ENCODE results near the gene FNBP1.
A peak's percentile ranks its signal among the peaks of the same experiment; 100 is the strongest.
"Not testable (repeated sequence)": the region's sequence is repeated elsewhere in the genome, so short reads cannot be mapped to it uniquely, and the experiment has no call there.

FNBP1 gene

GRCh38 chr9:130021842-130022241 lies 21.1 kb downstream of the FNBP1 start:
- not testable (repeated sequence) for DNase-seq

DNA sequence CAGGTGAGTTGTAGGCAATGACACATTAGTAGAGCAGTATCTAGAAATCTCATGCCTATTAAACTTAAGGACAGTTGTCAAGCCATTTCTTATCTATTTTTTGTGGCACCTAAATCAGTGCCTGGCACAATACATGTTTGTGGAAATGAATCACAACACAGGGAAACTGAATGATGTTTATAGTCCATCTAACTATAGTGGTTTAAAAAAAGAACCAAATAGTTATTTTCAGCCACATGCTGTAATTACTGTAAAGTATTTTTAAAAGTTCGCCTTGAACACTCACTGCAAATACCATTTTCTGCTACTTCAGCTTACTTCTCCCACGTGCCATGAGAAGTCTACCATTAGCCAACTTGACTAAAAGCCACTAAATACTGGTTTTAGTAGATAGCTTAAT lies 21.9 kb downstream of the FNBP1 start:
- DNase-seq, result no peak

- no peak for DNase-seq
These were observed 22.4 kb downstream of the FNBP1 start for GRCh38 chr9:130020618-130021017.

GRCh38 chr9:130018265-130018664 lies 24.7 kb downstream of the FNBP1 start:
- DNase-seq, result no peak

GRCh38 chr9:130017510-130017909 lies 25.5 kb downstream of the FNBP1 start:
- not testable (repeated sequence) for DNase-seq

DNA sequence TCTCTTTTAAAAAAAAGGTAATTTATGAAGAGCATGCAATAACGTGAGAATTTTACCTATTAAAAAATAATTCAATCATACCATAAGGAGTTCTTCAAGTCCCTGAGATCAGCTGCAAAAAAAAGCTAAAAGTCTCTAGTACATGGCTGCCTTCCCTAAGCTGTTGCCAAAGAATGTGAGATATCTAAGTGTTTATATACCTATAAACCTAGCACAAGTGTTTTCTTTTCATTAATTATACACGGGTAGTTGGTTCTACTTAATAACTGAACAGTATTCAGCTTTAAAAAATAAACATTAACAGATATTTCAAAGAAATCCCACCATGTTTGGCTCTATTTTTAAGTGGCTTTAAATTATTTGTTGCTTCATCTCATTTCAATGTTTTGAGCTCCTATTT lies 25.9 kb downstream of the FNBP1 start:
- no peak for DNase-seq

DNA sequence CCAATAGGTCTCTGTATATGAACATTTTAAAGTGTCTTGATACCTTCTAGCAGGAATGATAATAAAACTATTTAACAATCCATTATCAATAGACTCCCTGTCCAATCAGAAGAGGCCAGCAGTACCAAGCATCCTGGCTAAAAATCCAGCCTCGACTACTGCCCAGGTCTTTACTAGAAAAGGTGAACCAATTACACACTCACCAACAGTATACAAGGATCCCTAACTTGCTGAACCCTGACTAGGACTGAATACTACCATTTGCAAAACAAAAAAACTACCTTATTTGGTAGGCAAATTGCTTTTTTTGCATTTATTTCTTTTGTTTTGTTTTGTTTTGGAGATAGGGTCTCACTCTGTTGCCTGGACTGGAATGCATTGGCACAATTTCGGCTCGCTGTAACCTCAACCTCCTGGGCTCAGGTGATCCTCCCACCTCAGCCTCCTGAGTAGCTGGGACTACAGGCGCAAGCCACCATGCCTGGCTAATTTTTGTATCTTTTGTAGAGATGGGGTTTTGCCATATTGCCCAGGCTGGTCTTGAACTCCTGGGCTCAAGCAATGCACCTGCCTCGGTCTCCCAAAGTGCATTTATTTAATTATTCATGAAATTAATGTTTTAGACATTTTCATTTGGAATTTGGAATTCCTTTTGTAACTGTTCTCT lies 27.5 kb downstream of the FNBP1 start:
- no peak for DNase-seq

DNA sequence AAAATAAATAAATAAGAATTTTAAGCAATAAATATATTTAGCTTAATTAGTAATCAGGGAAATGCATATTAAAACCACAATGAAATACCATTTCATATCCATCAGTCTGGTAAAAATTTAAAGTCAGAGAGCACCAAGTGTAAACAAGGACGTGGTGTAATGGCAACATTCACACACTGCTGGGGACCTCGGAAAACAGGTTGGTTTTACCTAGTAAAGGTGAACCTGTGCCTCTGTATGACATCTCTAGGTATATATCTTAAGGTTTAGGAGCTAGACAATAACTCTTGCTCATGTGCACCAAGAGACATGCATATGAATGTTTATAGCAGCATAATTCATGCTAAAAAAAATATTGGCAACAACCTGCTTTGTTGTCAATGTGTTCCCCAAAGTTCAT lies 29.7 kb downstream of the FNBP1 start:
- DNase-seq, result no peak

- no peak for DNase-seq
These were observed 32.6 kb downstream of the FNBP1 start for GRCh38 chr9:130010151-130010988.

GRCh38 chr9:130009546-130009945 lies 33.4 kb downstream of the FNBP1 start:
- DNase-seq, result not testable (repeated sequence)

- DNase-seq, result no peak
These were observed 34.5 kb downstream of the FNBP1 start for GRCh38 chr9:130008538-130008937.

GRCh38 chr9:130006952-130007351 lies 36.0 kb downstream of the FNBP1 start:
- not testable (repeated sequence) for DNase-seq

DNA sequence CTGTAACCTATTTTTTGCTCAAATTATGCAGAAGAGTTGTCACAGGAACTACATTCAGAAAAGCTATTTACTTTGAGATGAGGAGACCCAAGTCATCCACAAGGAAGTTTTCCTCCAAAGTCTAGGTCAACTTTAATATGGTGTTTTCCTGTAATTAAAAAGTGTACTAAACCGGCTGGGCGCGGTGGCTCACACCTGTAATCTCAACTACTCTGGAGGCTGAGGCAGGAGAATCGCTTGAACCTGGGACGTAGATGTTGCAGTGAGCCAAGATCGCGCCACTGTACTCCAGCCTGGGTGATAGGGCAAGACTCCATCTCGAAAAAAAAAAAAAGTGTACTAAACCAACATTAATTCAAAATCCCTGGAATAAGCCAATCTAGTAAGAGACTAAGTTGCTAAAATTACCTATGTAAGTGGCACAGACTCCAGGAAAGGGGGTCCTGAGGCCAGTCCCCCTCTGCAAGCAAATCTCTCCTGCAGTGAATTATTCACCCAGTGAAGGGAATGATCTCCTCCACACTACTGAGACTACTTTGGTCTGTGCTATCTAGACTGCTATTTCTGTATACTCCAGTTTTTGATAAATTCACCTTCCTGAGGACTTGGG lies 38.9 kb downstream of the FNBP1 start:
- DNase-seq, result no peak

GRCh38 chr9:130002320-130002719 lies 40.7 kb downstream of the FNBP1 start:
- no peak for DNase-seq

- DNase-seq, result no peak
These were observed 41.8 kb downstream of the FNBP1 start for GRCh38 chr9:130001190-130001589.

GRCh38 chr9:129999141-129999510 lies 43.9 kb downstream of the FNBP1 start:
- DNase-seq, result peak; percentile 52

DNA sequence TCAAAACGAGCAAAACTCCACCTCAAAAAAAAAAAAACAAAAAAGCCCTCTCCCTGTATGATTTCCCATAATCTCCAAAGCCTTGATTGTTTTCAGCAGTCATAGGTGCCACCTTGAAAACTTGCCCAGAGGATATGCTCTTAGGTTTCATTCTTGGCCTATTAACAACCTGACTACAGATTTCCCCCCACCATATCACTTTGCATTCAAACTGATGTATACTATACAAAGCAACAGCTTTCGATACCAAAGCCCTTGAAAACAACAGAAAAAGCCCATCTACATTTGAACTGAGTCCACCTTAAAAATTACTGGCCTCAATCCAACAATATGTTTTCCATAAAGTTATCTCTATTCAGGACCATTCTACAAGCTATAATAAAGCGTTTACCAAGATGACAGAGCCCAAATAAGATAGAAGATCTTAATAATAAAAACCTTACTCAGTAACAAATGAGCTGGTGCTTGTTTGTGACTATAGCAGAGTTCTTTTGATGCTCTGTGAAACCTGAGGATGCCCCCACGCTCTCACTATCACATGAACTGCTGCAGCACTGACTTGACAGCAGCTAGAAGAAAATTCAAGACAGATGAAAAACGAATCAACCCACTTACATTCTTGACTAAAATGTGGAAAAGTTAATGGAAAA lies 44.4 kb downstream of the FNBP1 start:
- DNase-seq, result no peak

DNA sequence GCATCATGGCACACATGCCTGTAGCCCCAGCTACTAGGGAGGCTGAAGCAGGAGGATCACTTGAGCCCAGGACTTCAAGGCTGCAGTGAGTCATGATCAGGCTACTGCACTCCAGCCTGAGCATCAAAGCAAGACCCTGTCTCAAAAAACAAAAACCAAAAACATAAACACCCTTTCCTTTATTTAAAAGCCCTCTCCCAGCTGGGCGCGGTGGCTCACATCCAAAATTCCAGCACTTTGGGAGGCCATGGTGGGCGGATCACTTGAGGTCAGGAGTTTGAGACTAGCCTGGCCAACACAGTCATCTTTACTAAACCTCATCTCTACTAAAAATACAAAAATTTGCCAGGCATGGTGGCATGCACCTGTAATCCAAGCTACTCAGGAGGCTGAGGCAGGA lies 45.3 kb downstream of the FNBP1 start:
- not testable (repeated sequence) for DNase-seq

GRCh38 chr9:129996161-129996830 lies 46.7 kb downstream of the FNBP1 start:
- DNase-seq, result peak; percentile 45

- DNase-seq, result peak; percentile 53
These were observed 47.4 kb downstream of the FNBP1 start for GRCh38 chr9:129995409-129996160.

GRCh38 chr9:129994882-129995281 lies 48.1 kb downstream of the FNBP1 start:
- no peak for DNase-seq

GRCh38 chr9:129991139-129991538 lies 51.9 kb downstream of the FNBP1 start:
- not testable (repeated sequence) for DNase-seq

Data from fibroblast of skin of back (primary cell).